Transverse colon (tissue), 4 donors: Measurements from ENCODE around the gene WDR41.

Experiments
- CTCF ChIP-seq, 5 experiments: fragments of 200-600 bp in 3 of 5; fragments of 450-650 bp in 2 of 5; sonication (generic) in 3 of 5; IDR thresholded peaks; 1 replicate in 2 of 5; 2 replicates in 3 of 5; pipeline ENCODE4 v1.5.1; 2016 to 2017; ENCODE audit warnings: antibody characterized with exemption in 5 of 5, inconsistent platforms in 3 of 5, mild to moderate bottlenecking in 2 of 5, moderate library complexity in 1 of 5
- POLR2A ChIP-seq: fragments of 450-650 bp; IDR thresholded peaks from one replicate; pipeline ENCODE4 v1.6.1; 2016; ENCODE audit warnings: antibody characterized with exemption, mild to moderate bottlenecking, moderate library complexity
- POLR2AphosphoS5 ChIP-seq, 3 donors: sonication (generic); formaldehyde crosslinking; IDR thresholded peaks; one replicate each; pipeline ENCODE4 v1.6.1; 2016; ENCODE audit warnings: antibody characterized with exemption in 3 of 3

DNA sequence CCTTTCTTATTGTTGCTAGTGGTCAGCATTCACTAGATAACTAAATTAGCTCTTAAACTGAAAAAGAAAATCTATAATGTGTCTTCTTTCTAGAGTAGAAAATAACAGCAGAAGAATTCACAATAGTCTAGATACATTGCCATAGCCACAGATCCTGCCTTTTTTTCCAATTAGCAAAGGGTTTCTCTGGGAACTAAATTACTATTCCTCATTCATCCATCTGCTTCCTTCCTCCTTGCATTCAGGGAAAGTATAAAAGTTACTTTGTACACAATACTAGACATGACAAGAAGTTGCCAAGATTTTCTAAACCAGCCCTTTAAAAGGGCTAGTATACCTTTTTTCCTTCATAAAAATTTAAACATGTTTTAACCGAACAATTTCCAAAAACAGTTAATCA, 21.2 kb upstream of the WDR41 start:
- TF ChIP-seq CTCF (IDR thresholded peaks at IDR 0.05) (no peak), POLR2A (no peak), POLR2AphosphoS5 (IDR thresholded peaks at IDR 0.05) (no peak)
